ENCODE measurements around the gene SRGAP2C. TPM values are rescaled to one million over a fixed set of nuclear protein-coding genes. Genes with fewer than 3 reads are reported as not detected.
"Not testable (repeated sequence)": the region's sequence is repeated elsewhere in the genome, so short reads cannot be mapped to it uniquely, and the experiment has no call there.

SRGAP2C gene
- total and polyA plus RNA-seq, 2 donors (not counting 3 experiments of a cell fraction or from before 2014, with no cell fraction given): 5.6 to 56.4 TPM

DNA sequence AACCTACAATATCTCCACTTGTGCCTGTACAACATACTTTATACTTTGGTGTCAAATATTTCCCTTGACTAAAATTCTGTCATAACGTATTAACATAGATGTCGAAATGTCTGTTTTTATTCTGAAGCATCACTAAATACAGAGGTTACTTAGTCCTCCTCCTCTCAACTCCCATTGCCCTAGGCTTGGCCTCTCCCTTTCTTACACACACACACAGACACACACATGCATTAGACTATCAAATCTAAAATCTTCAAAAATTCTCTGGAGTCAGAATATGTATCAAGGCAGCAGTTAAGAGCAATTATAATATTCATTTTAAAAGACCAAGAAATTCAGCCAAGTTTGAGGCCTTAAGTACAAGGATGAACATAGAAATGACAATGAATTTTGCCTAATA is 8.1 kb upstream of the SRGAP2C start:
- dilution Hi-C loops (cut with MboI; ENCODE audit: extremely low pct_ligation_motif_present, low sequenced_read_pairs); H3K9ac ChIP-seq (replicated peaks; ENCODE audit: extremely low read depth, insufficient read depth, low read length); intact Hi-C loops (cut with micrococcal nuclease); FAIRE-seq; H3K36me3 ChIP-seq (ENCODE audit: control insufficient read depth in 2 of 2, extremely low read depth in 1 of 2, insufficient read depth in 2 of 2, low read length in 2 of 2); H3K79me2 ChIP-seq (ENCODE audit: control insufficient read depth, insufficient read depth, low read length); H2AFZ ChIP-seq (ENCODE audit: low read depth, low read length); H3K27me3 ChIP-seq (ENCODE audit: control insufficient read depth in 2 of 2, insufficient read depth in 2 of 2, low read length in 2 of 2); H3K27ac ChIP-seq (ENCODE audit: insufficient read depth, low read depth, low read length); BruUV-seq (replicated peaks); H3K4me1 ChIP-seq (ENCODE audit: control insufficient read depth, extremely low read depth, insufficient read depth, low read length); H3K9me3 ChIP-seq (replicated peaks; ENCODE audit: control insufficient read depth, insufficient read depth, low read length); H3K4me2 ChIP-seq (ENCODE audit: insufficient read depth, low read length); H3K4me3 ChIP-seq (replicated peaks in 1 of 3; ENCODE audit: insufficient read depth in 1 of 3, low read depth in 1 of 3, low read length in 3 of 3); H3K9me1 ChIP-seq (replicated peaks; ENCODE audit: control insufficient read depth, extremely low read depth, insufficient read depth, low read length); DNase-seq (ENCODE audit: low read depth, low spot score); POLR2A ChIA-PET; CTCF ChIA-PET; H4K20me1 ChIP-seq (replicated peaks; ENCODE audit: control insufficient read depth, extremely low read depth, insufficient read depth, low read length): not testable (repeated sequence)

DNA sequence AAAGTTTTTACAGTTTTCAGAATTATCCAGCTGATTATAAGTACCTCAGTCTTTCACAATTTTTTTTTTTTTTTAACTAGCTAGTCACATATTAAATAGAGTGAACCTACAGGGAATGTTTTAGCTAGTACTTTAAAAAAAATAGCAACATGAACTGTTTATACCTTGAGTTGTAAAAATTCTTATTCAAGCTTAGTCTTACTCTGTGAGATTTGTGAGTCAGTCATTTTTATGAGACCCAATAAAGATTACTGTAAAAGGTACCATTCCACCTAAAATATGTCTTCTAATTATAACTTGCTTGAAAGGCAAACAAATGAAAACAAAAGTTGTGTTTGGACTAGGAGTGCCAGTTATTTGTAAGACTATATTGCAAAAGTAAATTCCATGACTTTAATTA is 6.6 kb upstream of the SRGAP2C start:
- H3K4me3 ChIP-seq (replicated peaks in 1 of 3; ENCODE audit: insufficient read depth in 1 of 3, low read depth in 1 of 3, low read length in 3 of 3); POLR2A ChIA-PET; BruUV-seq (replicated peaks); FAIRE-seq; dilution Hi-C loops (cut with MboI; ENCODE audit: extremely low pct_ligation_motif_present, low sequenced_read_pairs); H3K9ac ChIP-seq (replicated peaks; ENCODE audit: extremely low read depth, insufficient read depth, low read length); CTCF ChIA-PET; H3K27ac ChIP-seq (ENCODE audit: insufficient read depth, low read depth, low read length); H3K9me3 ChIP-seq (replicated peaks; ENCODE audit: control insufficient read depth, insufficient read depth, low read length); H4K20me1 ChIP-seq (replicated peaks; ENCODE audit: control insufficient read depth, extremely low read depth, insufficient read depth, low read length); H2AFZ ChIP-seq (ENCODE audit: low read depth, low read length); H3K4me1 ChIP-seq (ENCODE audit: control insufficient read depth, extremely low read depth, insufficient read depth, low read length); H3K79me2 ChIP-seq (ENCODE audit: control insufficient read depth, insufficient read depth, low read length); intact Hi-C loops (cut with micrococcal nuclease); H3K36me3 ChIP-seq (ENCODE audit: control insufficient read depth in 2 of 2, extremely low read depth in 1 of 2, insufficient read depth in 2 of 2, low read length in 2 of 2); H3K27me3 ChIP-seq (ENCODE audit: control insufficient read depth in 2 of 2, insufficient read depth in 2 of 2, low read length in 2 of 2); H3K4me2 ChIP-seq (ENCODE audit: insufficient read depth, low read length); DNase-seq (ENCODE audit: low read depth, low spot score); H3K9me1 ChIP-seq (replicated peaks; ENCODE audit: control insufficient read depth, extremely low read depth, insufficient read depth, low read length): not testable (repeated sequence)

DNA sequence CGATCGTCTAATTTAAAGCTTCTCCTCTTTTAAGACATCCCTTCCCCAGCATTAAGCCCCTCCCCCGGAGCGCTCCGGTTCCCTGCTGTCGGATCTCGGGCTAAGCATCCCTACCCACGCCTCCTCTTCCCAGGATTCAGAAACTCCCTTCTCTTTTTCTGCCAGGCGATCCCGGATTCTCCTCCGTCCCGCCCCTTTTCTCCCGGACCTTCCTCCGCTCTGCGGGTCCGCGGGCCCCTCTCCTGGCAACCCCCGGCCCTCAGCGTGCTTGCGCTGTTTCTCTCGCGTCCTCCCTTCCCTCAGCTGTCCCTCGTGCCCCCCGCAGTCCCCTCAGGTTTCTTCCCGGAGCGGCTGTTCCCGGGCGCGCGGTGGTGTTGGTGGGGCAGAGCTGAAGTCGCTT is 908 bp upstream of the SRGAP2C start:
- H2AFZ ChIP-seq (ENCODE audit: low read depth, low read length); dilution Hi-C loops (cut with MboI; ENCODE audit: extremely low pct_ligation_motif_present, low sequenced_read_pairs): not testable (repeated sequence)

DNA sequence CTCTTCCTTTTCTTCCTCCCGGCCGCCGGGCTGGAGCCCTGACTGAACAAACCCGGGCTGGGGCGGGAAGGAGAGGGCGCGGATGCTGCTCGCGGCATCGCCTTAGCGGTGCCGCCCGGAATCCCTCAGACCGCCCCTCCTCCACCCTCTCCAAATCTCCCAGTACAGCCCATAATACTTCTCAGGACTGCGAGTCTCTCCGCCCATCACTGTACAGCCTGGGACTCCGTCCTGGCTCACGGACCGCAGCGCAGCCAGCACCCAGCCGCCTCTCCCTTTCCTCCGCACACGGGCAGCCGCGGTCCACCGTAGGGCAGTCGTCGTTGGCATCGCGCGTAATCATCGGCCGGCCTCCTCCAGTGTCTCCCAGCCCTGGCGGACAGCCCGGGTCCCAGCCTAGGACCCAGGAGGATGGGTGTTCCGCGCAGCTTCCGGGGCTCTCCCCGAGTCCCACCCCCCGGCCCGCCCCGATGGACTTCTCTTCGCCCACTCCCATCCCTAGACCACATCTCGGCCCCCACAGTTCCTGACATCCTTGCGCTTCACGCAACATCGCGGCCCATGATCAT is 449 bp downstream of the SRGAP2C start:
- H2AFZ ChIP-seq (ENCODE audit: low read depth, low read length); H3K9me1 ChIP-seq (replicated peaks; ENCODE audit: control insufficient read depth, extremely low read depth, insufficient read depth, low read length); H3K27me3 ChIP-seq (ENCODE audit: control insufficient read depth in 2 of 2, insufficient read depth in 2 of 2, low read length in 2 of 2); H3K9me3 ChIP-seq (replicated peaks; ENCODE audit: control insufficient read depth, insufficient read depth, low read length); dilution Hi-C loops (cut with MboI; ENCODE audit: extremely low pct_ligation_motif_present, low sequenced_read_pairs); FAIRE-seq; H4K20me1 ChIP-seq (replicated peaks; ENCODE audit: control insufficient read depth, extremely low read depth, insufficient read depth, low read length); H3K4me1 ChIP-seq (ENCODE audit: control insufficient read depth, extremely low read depth, insufficient read depth, low read length); intact Hi-C loops (cut with micrococcal nuclease); POLR2A ChIA-PET; CTCF ChIA-PET; H3K36me3 ChIP-seq (ENCODE audit: control insufficient read depth in 2 of 2, extremely low read depth in 1 of 2, insufficient read depth in 2 of 2, low read length in 2 of 2); H3K4me2 ChIP-seq (ENCODE audit: insufficient read depth, low read length); BruUV-seq (replicated peaks); H3K9ac ChIP-seq (replicated peaks; ENCODE audit: extremely low read depth, insufficient read depth, low read length); DNase-seq (ENCODE audit: low read depth, low spot score): not testable (repeated sequence)
- H3K4me3 ChIP-seq (replicated peaks in 1 of 3; ENCODE audit: insufficient read depth in 1 of 3, low read depth in 1 of 3, low read length in 3 of 3): peak overlapping the region in 1 of 3 experiments; percentile 40
- H3K79me2 ChIP-seq (ENCODE audit: control insufficient read depth, insufficient read depth, low read length): peaks cover 10% of the 10 kb centered on the region
- peak overlapping the region; percentile 45 for H3K27ac ChIP-seq (ENCODE audit: insufficient read depth, low read depth, low read length)

More for the DNA sequence above, 908 bp upstream of the SRGAP2C start:
- H3K27ac ChIP-seq (ENCODE audit: insufficient read depth, low read depth, low read length); CTCF ChIA-PET; H3K9me1 ChIP-seq (replicated peaks; ENCODE audit: control insufficient read depth, extremely low read depth, insufficient read depth, low read length); H3K36me3 ChIP-seq (ENCODE audit: control insufficient read depth in 2 of 2, extremely low read depth in 1 of 2, insufficient read depth in 2 of 2, low read length in 2 of 2); H4K20me1 ChIP-seq (replicated peaks; ENCODE audit: control insufficient read depth, extremely low read depth, insufficient read depth, low read length); H3K4me1 ChIP-seq (ENCODE audit: control insufficient read depth, extremely low read depth, insufficient read depth, low read length); FAIRE-seq; H3K9me3 ChIP-seq (replicated peaks; ENCODE audit: control insufficient read depth, insufficient read depth, low read length); H3K27me3 ChIP-seq (ENCODE audit: control insufficient read depth in 2 of 2, insufficient read depth in 2 of 2, low read length in 2 of 2); POLR2A ChIA-PET; H3K4me2 ChIP-seq (ENCODE audit: insufficient read depth, low read length); intact Hi-C loops (cut with micrococcal nuclease); H3K9ac ChIP-seq (replicated peaks; ENCODE audit: extremely low read depth, insufficient read depth, low read length); BruUV-seq (replicated peaks); H3K79me2 ChIP-seq (ENCODE audit: control insufficient read depth, insufficient read depth, low read length): not testable (repeated sequence)
- peak; percentile 1 for DNase-seq (ENCODE audit: low read depth, low spot score)
- H3K4me3 ChIP-seq (replicated peaks in 1 of 3; ENCODE audit: insufficient read depth in 1 of 3, low read depth in 1 of 3, low read length in 3 of 3): peak overlapping the region in 2 of 3 experiments; percentile 36 to 38
